Chondrocyte (in vitro differentiated cells): Measurements from ENCODE around the gene SYNRG. TPM values are rescaled to one million over a fixed set of nuclear protein-coding genes. Genes with fewer than 3 reads are reported as not detected.

Experiments
- DNase-seq: peaks from one replicate; pipeline ENCODE4 v3.0.0; 2021; ENCODE audit warnings: mixed read lengths, low spot score
- H3K27ac Mint-ChIP-seq: one replicate; pipeline ENCODE4 v1.8.0; 2021; ENCODE audit warnings: mild to moderate bottlenecking, moderate library complexity, mixed read lengths; ENCODE audit not compliant: unreplicated experiment
- H3K27me3 Mint-ChIP-seq: 2 replicates; pipeline ENCODE4 v1.8.0; 2021; ENCODE audit warnings: low read depth, mixed read lengths
- H3K36me3 Mint-ChIP-seq: 2 replicates; pipeline ENCODE4 v1.8.0; 2021; ENCODE audit warnings: low read depth, mixed read lengths
- H3K4me1 Mint-ChIP-seq: 2 replicates; pipeline ENCODE4 v1.8.0; 2021; ENCODE audit warnings: low read depth, mild to moderate bottlenecking, mixed read lengths
- H3K4me3 Mint-ChIP-seq: one replicate; pipeline ENCODE4 v1.8.0; 2021; ENCODE audit warnings: mild to moderate bottlenecking, moderate library complexity, mixed read lengths; ENCODE audit not compliant: unreplicated experiment
- H3K9me3 Mint-ChIP-seq: 2 replicates; pipeline ENCODE4 v1.8.0; 2021; ENCODE audit warnings: low read depth, mixed read lengths
- total RNA-seq: library from RNA; stranded (reverse); gene quantifications from 3 replicates; pipeline ENCODE4 v1.2.1, GENCODE V29; 2021
- TF ChIP-seq, protein P1 (sequence below): fragments of 200-600 bp; sonication (generic); IDR thresholded peaks from 2 replicates; pipeline ENCODE4 v1.5.0; 2021; ENCODE audit warnings: antibody characterized with exemption, mild to moderate bottlenecking, moderate library complexity

SYNRG gene
- total RNA-seq, 1 donor from 2014 or later: 35.1 TPM

DNA sequence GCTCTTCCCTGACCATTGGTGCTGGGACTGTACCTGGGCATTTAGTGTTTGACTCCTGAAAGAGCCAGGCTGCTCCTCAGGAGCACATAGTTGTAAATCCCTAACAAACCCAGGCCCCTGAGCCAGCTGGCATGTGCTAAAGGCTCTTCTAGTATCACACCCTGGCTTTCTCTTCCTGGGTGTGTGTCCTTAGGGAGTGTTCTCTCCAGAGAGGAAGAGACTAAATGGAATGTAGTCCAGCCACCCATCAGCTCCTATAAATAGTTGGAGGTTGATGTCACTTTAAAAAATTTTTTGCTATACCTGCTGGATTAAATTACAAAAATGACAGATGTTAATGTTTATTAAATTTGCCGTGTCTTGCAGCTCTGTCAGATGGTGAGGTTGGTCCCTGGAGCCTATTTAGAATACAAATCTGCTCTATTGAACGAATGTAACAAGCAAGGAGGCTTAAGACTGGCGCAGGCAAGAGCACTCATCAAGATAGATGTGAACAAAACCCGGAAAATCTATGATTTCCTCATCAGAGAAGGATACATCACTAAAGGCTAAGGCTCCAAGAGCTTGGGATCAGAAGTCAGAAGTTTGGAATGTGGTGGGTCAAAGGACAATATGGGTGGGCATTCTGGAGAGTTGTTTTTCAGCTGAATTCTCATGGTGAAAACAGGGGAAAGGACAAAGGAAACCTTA is 132.6 kb downstream of the SYNRG start:
- Mint-ChIP-seq H3K27ac (peak overlapping the region; percentile 80), H3K4me1 (peaks cover 19% of the 10 kb centered on the region), H3K4me3 (no peak overlapping the region), H3K27me3 (no peaks in the 10 kb centered on the region), H3K9me3 (no peaks in the 10 kb centered on the region), H3K36me3 (peaks cover 42% of the 10 kb centered on the region)
- TF ChIP-seq, protein P1, sequence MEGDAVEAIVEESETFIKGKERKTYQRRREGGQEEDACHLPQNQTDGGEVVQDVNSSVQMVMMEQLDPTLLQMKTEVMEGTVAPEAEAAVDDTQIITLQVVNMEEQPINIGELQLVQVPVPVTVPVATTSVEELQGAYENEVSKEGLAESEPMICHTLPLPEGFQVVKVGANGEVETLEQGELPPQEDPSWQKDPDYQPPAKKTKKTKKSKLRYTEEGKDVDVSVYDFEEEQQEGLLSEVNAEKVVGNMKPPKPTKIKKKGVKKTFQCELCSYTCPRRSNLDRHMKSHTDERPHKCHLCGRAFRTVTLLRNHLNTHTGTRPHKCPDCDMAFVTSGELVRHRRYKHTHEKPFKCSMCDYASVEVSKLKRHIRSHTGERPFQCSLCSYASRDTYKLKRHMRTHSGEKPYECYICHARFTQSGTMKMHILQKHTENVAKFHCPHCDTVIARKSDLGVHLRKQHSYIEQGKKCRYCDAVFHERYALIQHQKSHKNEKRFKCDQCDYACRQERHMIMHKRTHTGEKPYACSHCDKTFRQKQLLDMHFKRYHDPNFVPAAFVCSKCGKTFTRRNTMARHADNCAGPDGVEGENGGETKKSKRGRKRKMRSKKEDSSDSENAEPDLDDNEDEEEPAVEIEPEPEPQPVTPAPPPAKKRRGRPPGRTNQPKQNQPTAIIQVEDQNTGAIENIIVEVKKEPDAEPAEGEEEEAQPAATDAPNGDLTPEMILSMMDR: no peak
- no peak for DNase-seq

DNA sequence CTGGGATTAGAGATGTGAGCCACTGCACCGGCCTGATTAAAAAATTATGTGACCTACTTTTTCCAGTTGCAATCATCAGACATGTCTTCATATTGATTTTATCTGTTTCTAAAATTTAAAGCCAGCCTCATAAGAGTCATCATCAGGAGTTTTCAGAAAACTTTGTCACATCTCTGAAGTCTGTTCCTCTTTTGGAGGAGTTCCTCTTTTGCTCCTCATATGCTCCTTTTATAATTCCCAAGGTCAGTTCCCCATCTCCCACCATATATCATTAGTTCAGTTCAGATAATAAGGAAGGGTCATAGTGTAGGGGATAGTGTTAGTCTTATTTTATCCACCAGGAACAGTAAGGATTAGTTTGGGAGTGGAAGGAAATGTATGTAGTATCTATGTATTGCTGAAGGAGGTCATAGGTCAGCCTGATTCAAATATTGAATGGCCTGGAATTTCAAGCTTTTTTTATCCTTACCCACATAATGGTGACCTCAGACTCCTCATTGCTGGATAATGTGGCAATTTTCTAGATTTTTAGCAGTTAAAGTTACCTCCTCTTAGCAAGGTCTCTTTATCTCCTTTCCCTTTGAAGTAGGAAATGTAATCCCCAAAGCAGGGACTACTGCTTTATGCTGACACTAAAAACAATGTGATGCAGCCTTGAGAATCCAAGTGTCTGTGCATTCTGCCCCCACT is 133.3 kb downstream of the SYNRG start:
- Mint-ChIP-seq H3K36me3 (peaks cover 46% of the 10 kb centered on the region), H3K27ac (peak overlapping the region; percentile 80)
- TF ChIP-seq, protein P1: no peak

GRCh38 chr17:37470181-37470580 is 139.0 kb downstream of the SYNRG start:
- Mint-ChIP-seq H3K27ac (no peak overlapping the region), H3K27me3 (no peaks in the 10 kb centered on the region), H3K4me1 (no peaks in the 10 kb centered on the region), H3K4me3 (no peak overlapping the region), H3K36me3 (peaks cover 37% of the 10 kb centered on the region), H3K9me3 (no peaks in the 10 kb centered on the region)
- DNase-seq: no peak
- TF ChIP-seq, protein P1: no peak

More for the DNA sequence above, 133.3 kb downstream of the SYNRG start:
- H3K27me3 Mint-ChIP-seq: no peaks in the 10 kb centered on the region
- H3K4me1 Mint-ChIP-seq: peaks cover 19% of the 10 kb centered on the region
- no peak for DNase-seq
- no peaks in the 10 kb centered on the region for H3K9me3 Mint-ChIP-seq
- H3K4me3 Mint-ChIP-seq: no peak overlapping the region

DNA sequence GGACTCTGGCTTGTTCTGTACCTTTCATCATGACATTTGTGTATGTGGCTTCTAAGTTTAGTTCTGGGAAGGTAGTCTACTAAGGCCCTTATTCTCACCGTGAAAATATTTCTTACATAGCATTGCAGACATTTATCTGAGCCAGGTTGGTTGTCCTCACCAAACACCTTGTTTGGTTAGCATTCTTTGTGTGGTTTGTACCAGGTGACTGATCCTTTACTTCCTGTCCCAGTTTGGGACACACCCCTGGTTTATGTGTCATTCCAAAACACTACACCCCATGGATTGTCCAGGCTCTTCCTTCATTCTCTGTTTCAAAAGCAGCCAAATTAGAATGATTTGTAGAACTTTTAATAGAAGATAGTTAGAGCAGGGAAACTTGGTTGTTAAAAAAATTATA is 142.7 kb downstream of the SYNRG start:
- TF ChIP-seq, protein P1: no peak
- Mint-ChIP-seq H3K27ac (no peak overlapping the region), H3K9me3 (no peaks in the 10 kb centered on the region), H3K27me3 (no peaks in the 10 kb centered on the region), H3K4me3 (no peak overlapping the region), H3K4me1 (no peaks in the 10 kb centered on the region), H3K36me3 (peaks cover 29% of the 10 kb centered on the region)
- no peak for DNase-seq

GRCh38 chr17:37465069-37465616 is 144.1 kb downstream of the SYNRG start:
- no peak for DNase-seq
- Mint-ChIP-seq H3K36me3 (peaks cover 21% of the 10 kb centered on the region), H3K4me3 (no peak overlapping the region)

More at GRCh38 chr17:37465069-37465616, 144.1 kb downstream of the SYNRG start:
- H3K27ac Mint-ChIP-seq: no peak overlapping the region
- H3K9me3 Mint-ChIP-seq: no peaks in the 10 kb centered on the region
- TF ChIP-seq, protein P1: no peak
- no peaks in the 10 kb centered on the region for H3K4me1 Mint-ChIP-seq
- no peaks in the 10 kb centered on the region for H3K27me3 Mint-ChIP-seq
